HG02623 (cell line): ENCODE measurements around the gene UGT3A2.

Source experiments
- ATAC-seq: cut with Tn5 transposase; IDR thresholded peaks from one replicate; pipeline ENCODE4 v1.9.1; 2021; ENCODE audit warnings: moderate library complexity; ENCODE audit not compliant: unreplicated experiment

UGT3A2 gene

DNA sequence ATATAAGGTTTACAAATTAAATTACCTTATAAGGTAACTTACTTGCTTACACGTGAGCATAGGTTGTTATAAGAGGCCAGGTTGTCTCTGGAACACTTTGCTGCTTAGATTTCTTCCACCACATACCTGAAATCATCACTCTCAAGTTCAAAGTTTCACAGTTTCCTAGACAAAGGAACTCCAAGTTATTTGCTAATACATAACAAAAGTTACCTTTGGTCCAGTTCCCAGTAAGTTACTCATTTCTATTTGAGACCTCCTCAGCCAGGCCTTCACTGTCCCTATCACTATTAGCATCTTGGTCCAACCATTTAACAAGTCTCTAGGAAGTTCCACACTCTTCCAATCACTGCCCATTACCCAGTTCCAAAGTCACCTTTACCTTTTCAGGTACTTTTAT, 57.0 kb downstream of the UGT3A2 start:
- no peak for ATAC-seq

DNA sequence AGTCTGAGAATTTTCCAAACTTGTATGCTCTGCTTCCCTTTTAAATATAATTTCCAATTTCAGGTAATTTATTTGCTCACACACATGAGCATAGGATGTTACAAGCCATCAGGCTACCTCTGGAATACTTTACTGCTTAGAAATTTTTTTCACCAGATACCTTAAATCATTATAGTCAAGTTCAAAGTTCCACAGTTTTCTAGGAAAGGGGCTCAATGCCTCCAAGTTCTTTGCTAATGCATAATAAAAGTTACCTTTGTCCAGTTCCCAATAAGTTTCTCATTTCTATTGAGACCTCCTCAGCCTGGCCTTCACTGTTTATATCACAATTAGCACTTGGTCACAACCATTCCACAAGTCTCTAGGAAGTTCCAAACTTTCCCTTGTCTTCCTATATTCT, 59.3 kb downstream of the UGT3A2 start:
- ATAC-seq: no peak

DNA sequence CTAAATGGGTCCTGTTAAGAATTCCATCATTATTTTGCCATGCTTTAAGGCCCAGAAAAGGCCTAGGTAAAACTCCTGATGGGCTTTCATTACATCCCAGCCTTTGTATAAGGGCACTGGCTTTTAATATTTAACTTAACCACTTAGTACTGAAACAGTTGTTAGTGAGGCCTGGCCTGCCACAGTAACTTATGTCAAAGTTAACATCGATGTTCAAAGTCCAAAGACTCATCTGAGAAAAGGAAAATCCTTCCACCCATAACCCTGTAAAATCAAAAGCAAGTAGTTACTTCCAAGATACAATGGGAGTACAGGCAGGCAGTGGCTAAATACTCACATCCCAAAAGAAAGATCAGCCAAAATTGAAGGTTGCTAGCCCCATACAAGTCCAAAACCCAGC, 60.5 kb downstream of the UGT3A2 start:
- ATAC-seq: no peak

DNA sequence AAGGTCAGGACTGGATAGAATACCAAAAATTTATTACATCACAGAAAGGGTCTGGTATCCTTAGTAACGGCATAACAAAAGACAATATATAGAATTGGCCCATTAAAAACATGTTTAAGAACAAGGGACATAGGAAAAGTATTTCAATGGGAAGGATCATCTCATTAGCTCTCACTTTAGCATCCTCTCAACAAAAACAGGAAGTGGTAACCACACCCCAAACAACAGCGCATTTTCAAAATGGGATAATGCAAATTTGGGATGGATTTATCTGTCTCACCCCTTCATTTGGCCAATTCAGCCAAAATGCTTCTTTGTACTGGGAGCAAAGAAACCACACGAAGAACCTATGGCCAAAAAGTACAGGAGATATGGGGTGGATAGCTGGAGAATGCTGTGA, 65.7 kb downstream of the UGT3A2 start:
- ATAC-seq: no peak

DNA sequence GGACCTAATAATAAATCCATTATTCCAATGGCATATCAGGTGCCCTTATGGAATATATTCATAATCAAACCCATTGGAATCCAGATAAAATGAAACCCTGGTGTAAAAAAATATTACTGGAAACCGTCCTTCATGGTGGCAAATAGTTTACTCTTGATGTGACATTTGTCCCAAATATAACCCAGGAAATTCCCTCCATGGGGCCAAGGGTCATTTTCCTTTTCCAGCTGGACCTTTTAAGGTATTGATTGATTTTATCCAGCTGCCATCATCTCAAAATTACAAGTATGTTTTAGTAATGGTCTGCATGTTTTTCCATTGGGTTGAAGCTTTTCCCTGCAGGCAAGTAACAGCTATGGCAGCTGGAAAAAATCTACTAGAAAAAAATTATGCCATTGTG, 67.1 kb downstream of the UGT3A2 start:
- no peak for ATAC-seq

DNA sequence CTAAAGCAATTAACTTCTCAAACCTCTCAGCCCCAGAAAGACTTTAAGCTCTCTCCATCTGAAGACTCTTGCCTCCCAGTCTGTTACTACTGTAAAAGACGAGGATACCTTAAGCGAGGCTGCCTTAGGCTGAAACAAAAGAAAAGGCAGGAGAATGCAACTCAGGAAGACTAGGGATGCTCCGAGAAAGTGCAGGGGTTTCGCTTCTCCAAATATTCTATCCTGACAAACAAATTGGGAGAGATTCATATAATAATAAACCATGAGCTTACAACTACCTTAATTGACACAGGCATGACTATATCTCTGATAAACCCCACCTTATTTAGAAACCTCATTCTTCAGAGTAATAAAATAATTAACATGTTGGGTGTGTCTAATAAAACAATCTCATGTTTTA, 70.6 kb downstream of the UGT3A2 start:
- no peak for ATAC-seq

DNA sequence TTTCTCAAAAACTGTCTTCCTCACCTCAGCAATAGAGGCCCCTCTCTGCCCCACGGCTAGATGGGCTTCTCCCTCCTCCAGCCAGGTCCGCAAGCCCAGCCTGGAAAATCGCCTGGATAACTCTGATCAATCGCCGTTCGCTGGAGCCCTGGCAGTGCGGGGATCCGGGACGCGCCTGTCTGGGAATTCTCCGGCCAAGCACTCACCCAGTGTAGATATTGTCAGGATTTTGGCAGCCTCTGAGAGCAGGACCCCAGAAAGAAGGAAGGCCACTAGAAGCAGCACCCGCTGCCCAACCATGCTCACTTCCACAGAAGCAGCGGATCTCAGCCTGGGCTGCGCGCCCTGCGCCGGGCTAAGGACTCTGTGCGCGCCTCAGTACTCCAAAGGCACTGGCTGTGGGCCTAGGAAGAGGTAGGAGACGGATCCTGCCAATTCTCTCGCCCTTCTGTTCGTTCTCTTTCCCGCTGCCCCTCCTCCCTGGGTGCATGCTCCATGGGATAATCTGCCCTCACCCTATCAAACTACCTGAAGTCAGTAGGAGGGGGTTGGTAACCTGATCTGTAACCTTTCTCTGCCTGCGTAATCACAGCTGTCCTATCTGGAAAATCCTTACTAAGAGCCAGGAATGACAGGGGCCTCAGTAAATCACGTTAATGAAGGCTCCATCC, 75.6 kb downstream of the UGT3A2 start, which contains the start of gene UGT3A1:
Gene UGT3A1 (minus strand): TSS at position 450 of the 671 bp plus-strand sequence. CDS start 150 bp downstream, at position 300.
- no peak for ATAC-seq

DNA sequence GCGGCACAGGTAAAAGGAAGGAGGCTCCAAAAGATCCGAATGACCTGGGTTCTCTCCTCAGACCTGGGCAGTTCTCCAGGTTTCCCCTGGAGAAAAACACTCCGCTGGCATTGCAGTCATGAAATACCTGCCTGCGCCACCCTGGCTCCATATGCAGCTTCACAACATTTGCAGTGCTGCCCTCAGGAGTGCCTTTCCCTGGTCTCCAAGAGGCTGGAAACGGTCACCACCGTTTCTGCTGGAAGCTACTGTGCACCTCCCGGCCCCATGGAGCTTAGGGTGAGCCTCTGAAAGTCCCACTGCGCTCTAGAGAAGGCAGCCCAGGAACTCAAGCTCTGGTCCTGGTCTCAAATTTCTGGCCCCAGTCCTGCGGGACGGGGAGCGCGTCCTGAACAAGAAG, 76.2 kb downstream of the UGT3A2 start:
- no peak for ATAC-seq

DNA sequence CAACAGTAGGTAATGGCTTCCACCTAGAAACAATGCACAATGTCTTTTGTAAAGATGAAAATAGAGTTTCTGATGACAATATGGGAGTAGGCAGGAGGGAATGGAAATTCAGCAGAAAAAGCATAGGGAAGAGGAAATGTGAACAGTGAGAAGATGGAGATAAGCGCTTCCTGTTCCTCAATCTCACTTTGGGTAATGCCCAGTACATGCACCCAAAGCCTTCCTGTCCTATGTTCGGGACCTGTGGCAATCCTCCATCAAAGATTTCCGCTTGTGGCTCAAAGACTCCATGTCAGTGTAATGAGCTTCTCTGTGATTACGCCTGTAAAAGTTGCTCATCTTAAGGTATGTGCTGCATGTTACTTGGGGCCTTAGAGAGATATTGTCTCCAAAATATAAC, 78.2 kb downstream of the UGT3A2 start:
- ATAC-seq: no peak

DNA sequence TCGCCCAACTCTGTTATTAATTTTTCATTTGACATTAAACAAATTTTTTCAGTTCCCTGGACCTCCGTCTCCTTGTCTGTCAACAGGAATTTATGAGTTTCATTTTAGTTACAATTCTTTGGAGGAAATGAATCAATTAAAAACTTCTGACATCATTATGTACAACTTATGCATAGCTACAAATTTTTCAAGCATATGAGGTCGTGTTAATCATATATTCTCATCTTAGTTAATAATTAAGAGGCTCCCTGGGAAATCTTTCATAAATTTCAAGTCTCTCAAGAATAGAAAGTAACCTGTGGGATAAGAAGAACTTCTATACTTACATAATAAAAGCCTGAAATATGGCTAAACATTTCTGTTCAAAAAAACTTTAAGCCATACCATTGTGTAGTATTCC, 78.9 kb downstream of the UGT3A2 start:
- ATAC-seq: no peak
